Neural cell (in vitro differentiated cells): ENCODE results near the gene HMCES. TPM values are rescaled to one million over a fixed set of nuclear protein-coding genes. Genes with fewer than 3 reads are reported as not detected.

Experiments
- H2AFZ ChIP-seq: fragments of 200-600, 300-800 bp; sonication (generic), shearing (Covaris generic); 2 replicates; pipeline ENCODE4 v1.6.0; 2014; ENCODE audit warnings: low read depth, mild to moderate bottlenecking, antibody characterized with exemption, low read length, moderate library complexity
- H3F3A ChIP-seq: fragments of 200-600 bp; shearing (Covaris generic); 2 replicates; pipeline ENCODE4 v1.6.1; 2016; ENCODE audit warnings: mild to moderate bottlenecking, moderate library complexity, mixed read lengths, antibody characterized with exemption, low read length; ENCODE audit not compliant: insufficient read depth, poor library complexity, severe bottlenecking
- H3K27ac ChIP-seq: fragments of 200-600, 300-800 bp; sonication (generic), shearing (Covaris generic); 2 replicates; pipeline ENCODE4 v1.5.1; 2014; ENCODE audit warnings: mild to moderate bottlenecking, low read length, moderate library complexity
- H3K27me3 ChIP-seq: fragments of 300-800, 200-600 bp; sonication (generic), shearing (Covaris generic); 2 replicates; pipeline ENCODE4 v1.6.0; 2014; ENCODE audit warnings: mild to moderate bottlenecking, low read depth, low read length, moderate library complexity; ENCODE audit not compliant: insufficient read depth
- H3K36me3 ChIP-seq: fragments of 300-800, 200-600 bp; sonication (generic), shearing (Covaris generic); 2 replicates; pipeline ENCODE4 v1.5.1; 2014; ENCODE audit warnings: mild to moderate bottlenecking, antibody characterized with exemption, low read length, moderate library complexity; ENCODE audit not compliant: insufficient read depth
- H3K4me2 ChIP-seq: fragments of 300-800, 200-600 bp; sonication (generic), shearing (Covaris generic); 2 replicates; pipeline ENCODE4 v1.6.0; 2014; ENCODE audit warnings: mild to moderate bottlenecking, low read length
- H3K4me3 ChIP-seq: fragments of 300-800, 200-600 bp; sonication (generic), shearing (Covaris generic); 2 replicates; pipeline ENCODE4 v1.5.1; 2014; ENCODE audit warnings: mild to moderate bottlenecking, low read length, moderate library complexity
- H3K79me2 ChIP-seq: fragments of 200-600 bp; shearing (Covaris generic); replicated peaks from 2 replicates; pipeline ENCODE4 v1.6.0; 2014; ENCODE audit warnings: mild to moderate bottlenecking, low read length, moderate library complexity; ENCODE audit not compliant: insufficient read depth
- H3K9ac ChIP-seq: fragments of 300-800, 200-600 bp; sonication (generic), shearing (Covaris generic); 2 replicates; pipeline ENCODE4 v1.6.1; 2016; ENCODE audit warnings: mild to moderate bottlenecking, low read length, mixed read lengths
- H3K9me2 ChIP-seq: fragments of 200-600 bp; shearing (Covaris generic); 2 replicates; pipeline ENCODE4 v1.6.1; 2016; ENCODE audit warnings: mild to moderate bottlenecking, low read length, mixed read lengths; ENCODE audit not compliant: insufficient read depth
- H3K9me3 ChIP-seq: fragments of 200-600, 300-800 bp; sonication (generic), shearing (Covaris generic); 2 replicates; pipeline ENCODE4 v1.6.1; 2016; ENCODE audit warnings: mild to moderate bottlenecking, mixed run types, low read length, moderate library complexity, mixed read lengths
- H4K20me1 ChIP-seq: fragments of 200-600 bp; shearing (Covaris generic); 2 replicates; pipeline ENCODE4 v1.6.1; 2016; ENCODE audit warnings: mild to moderate bottlenecking, mixed run types; ENCODE audit not compliant: insufficient read depth
- EP300 ChIP-seq: fragments of 450-650 bp; conservative IDR thresholded peaks from 2 replicates; pipeline ENCODE4 v1.6.1; 2014; ENCODE audit warnings: antibody characterized with exemption, mild to moderate bottlenecking, moderate library complexity; ENCODE audit not compliant: poor library complexity, severe bottlenecking
- EZH2 ChIP-seq: fragments of 200-600, 300-800 bp; shearing (Covaris generic), sonication (generic); IDR thresholded peaks from 2 replicates; pipeline ENCODE4 v1.6.1; 2014; ENCODE audit warnings: antibody characterized with exemption, low read length, borderline replicate concordance, mild to moderate bottlenecking; ENCODE audit not compliant: insufficient read depth, poor library complexity, severe bottlenecking
- MXI1 ChIP-seq: fragments of 450-650 bp; conservative IDR thresholded peaks from 2 replicates; pipeline ENCODE4 v1.6.1; 2014; ENCODE audit warnings: antibody characterized with exemption, mild to moderate bottlenecking; ENCODE audit not compliant: poor library complexity, severe bottlenecking
- POLR2AphosphoS5 ChIP-seq: IDR thresholded peaks from 2 replicates; pipeline ENCODE4 v1.6.1; 2012
- RAD21 ChIP-seq: fragments of 450-650 bp; conservative IDR thresholded peaks from 2 replicates; pipeline ENCODE4 v1.6.1; 2014; ENCODE audit warnings: antibody characterized with exemption, mild to moderate bottlenecking, moderate library complexity
- SMC3 ChIP-seq: fragments of 450-650 bp; conservative IDR thresholded peaks from 2 replicates; pipeline ENCODE4 v1.6.1; 2014; ENCODE audit warnings: antibody characterized with exemption, mild to moderate bottlenecking, moderate library complexity; ENCODE audit not compliant: poor library complexity
- TAF1 ChIP-seq: IDR thresholded peaks from 2 replicates; pipeline ENCODE4 v1.6.1; 2012; ENCODE audit warnings: low read depth
- polyA plus RNA-seq: library from polyadenylated mRNA; depleted of rRNA; stranded (reverse); fragments of >200 nt; gene quantifications from 2 replicates; pipeline ENCODE4 v1.2.3, GENCODE V29; 2014
- TF ChIP-seq, protein P1 (sequence below): IDR thresholded peaks from 2 replicates; pipeline ENCODE4 v1.6.1; 2012; ENCODE audit warnings: borderline replicate concordance
- TF ChIP-seq, protein P2 (sequence below): fragments of 450-650 bp; IDR thresholded peaks from 2 replicates; pipeline ENCODE4 v1.5.1; 2014; ENCODE audit warnings: antibody characterized with exemption, mild to moderate bottlenecking, moderate library complexity; ENCODE audit not compliant: poor library complexity, severe bottlenecking

The HMCES gene
- polyA plus RNA-seq, 1 donor from 2014 or later: 23.0 TPM

DNA sequence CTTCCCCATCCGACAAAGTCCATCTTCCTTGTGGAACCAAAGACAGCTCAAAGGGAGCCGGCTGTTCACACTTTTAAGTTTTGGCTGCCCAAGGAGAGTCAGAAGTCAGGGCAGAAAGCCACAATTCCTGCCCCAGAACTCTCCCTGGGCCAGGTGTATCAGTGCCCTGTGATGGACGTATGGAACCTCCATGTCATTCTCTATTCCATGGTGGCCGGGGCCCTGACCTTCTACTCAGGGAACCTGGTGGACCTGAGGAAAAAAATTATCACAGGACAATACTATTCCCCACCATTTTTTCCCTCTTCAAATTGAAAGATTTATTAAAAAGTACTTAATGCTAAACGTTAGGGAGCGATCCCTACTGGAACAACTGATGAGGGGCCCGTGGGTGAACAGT lies 66.6 kb downstream of the HMCES start:
- no peak overlapping the region for H3K4me3 ChIP-seq

DNA sequence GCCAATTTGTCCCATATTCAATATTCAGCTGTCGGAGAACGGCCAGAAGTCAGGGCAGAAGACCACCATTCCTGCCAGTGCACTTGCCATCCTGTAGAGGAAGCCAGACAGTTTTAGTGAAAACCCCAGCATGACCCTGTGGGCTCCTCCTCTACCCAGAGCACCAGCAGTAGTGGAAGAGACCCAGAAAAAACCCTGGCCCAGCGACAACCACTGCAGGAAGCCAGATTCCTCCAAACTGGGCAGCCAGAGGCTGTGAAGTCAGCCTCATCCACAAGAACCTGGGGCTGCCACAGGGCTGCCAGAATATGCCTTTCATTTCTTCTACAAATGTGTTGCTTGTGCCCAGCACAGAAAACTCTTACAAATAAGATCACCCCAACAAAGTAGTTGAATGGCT lies 67.3 kb downstream of the HMCES start:
- H3K4me2 ChIP-seq: no peak overlapping the region
- no peak overlapping the region for H3K27ac ChIP-seq
- H2AFZ ChIP-seq: no peak overlapping the region
- no peaks in the 10 kb centered on the region for H3F3A ChIP-seq
- TF ChIP-seq SMC3 (no peak), MXI1 (no peak), EP300 (no peak), POLR2AphosphoS5 (no peak), RAD21 (no peak), EZH2 (no peak), TAF1 (no peak)
- TF ChIP-seq, protein P1, sequence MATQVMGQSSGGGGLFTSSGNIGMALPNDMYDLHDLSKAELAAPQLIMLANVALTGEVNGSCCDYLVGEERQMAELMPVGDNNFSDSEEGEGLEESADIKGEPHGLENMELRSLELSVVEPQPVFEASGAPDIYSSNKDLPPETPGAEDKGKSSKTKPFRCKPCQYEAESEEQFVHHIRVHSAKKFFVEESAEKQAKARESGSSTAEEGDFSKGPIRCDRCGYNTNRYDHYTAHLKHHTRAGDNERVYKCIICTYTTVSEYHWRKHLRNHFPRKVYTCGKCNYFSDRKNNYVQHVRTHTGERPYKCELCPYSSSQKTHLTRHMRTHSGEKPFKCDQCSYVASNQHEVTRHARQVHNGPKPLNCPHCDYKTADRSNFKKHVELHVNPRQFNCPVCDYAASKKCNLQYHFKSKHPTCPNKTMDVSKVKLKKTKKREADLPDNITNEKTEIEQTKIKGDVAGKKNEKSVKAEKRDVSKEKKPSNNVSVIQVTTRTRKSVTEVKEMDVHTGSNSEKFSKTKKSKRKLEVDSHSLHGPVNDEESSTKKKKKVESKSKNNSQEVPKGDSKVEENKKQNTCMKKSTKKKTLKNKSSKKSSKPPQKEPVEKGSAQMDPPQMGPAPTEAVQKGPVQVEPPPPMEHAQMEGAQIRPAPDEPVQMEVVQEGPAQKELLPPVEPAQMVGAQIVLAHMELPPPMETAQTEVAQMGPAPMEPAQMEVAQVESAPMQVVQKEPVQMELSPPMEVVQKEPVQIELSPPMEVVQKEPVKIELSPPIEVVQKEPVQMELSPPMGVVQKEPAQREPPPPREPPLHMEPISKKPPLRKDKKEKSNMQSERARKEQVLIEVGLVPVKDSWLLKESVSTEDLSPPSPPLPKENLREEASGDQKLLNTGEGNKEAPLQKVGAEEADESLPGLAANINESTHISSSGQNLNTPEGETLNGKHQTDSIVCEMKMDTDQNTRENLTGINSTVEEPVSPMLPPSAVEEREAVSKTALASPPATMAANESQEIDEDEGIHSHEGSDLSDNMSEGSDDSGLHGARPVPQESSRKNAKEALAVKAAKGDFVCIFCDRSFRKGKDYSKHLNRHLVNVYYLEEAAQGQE: no peak
- TF ChIP-seq, protein P2, sequence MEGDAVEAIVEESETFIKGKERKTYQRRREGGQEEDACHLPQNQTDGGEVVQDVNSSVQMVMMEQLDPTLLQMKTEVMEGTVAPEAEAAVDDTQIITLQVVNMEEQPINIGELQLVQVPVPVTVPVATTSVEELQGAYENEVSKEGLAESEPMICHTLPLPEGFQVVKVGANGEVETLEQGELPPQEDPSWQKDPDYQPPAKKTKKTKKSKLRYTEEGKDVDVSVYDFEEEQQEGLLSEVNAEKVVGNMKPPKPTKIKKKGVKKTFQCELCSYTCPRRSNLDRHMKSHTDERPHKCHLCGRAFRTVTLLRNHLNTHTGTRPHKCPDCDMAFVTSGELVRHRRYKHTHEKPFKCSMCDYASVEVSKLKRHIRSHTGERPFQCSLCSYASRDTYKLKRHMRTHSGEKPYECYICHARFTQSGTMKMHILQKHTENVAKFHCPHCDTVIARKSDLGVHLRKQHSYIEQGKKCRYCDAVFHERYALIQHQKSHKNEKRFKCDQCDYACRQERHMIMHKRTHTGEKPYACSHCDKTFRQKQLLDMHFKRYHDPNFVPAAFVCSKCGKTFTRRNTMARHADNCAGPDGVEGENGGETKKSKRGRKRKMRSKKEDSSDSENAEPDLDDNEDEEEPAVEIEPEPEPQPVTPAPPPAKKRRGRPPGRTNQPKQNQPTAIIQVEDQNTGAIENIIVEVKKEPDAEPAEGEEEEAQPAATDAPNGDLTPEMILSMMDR: no peak
- H3K9ac ChIP-seq: no peak overlapping the region
- H3K79me2 ChIP-seq: no peaks in the 10 kb centered on the region
- H3K27me3 ChIP-seq: no peaks in the 10 kb centered on the region
- no peaks in the 10 kb centered on the region for H3K9me2 ChIP-seq
- H3K9me3 ChIP-seq: no peaks in the 10 kb centered on the region
- no peaks in the 10 kb centered on the region for H4K20me1 ChIP-seq
- no peak overlapping the region for H3K4me3 ChIP-seq
- no peaks in the 10 kb centered on the region for H3K36me3 ChIP-seq

More for the DNA sequence above, 66.6 kb downstream of the HMCES start:
- no peak overlapping the region for H3K4me2 ChIP-seq
- H3K9me3 ChIP-seq: no peaks in the 10 kb centered on the region
- TF ChIP-seq EP300 (no peak), POLR2AphosphoS5 (no peak), RAD21 (no peak), TAF1 (no peak), EZH2 (no peak), MXI1 (no peak), SMC3 (no peak)
- TF ChIP-seq, protein P1: no peak
- TF ChIP-seq, protein P2: no peak
- no peaks in the 10 kb centered on the region for H3F3A ChIP-seq
- no peak overlapping the region for H2AFZ ChIP-seq
- H3K9me2 ChIP-seq: no peaks in the 10 kb centered on the region
- H4K20me1 ChIP-seq: no peaks in the 10 kb centered on the region
- H3K36me3 ChIP-seq: no peaks in the 10 kb centered on the region
- no peaks in the 10 kb centered on the region for H3K27me3 ChIP-seq
- H3K79me2 ChIP-seq: no peaks in the 10 kb centered on the region
- no peak overlapping the region for H3K9ac ChIP-seq
- no peak overlapping the region for H3K27ac ChIP-seq
